Thyroid gland (tissue), 4 donors: ENCODE measurements around the gene PLSCR1. TPM values are rescaled to one million over a fixed set of nuclear protein-coding genes. Genes with fewer than 3 reads are reported as not detected.
"Not testable (repeated sequence)": the region's sequence is repeated elsewhere in the genome, so short reads cannot be mapped to it uniquely, and the experiment has no call there.

Source experiments
- DNase-seq, 2 donors: peaks; one replicate each; pipeline ENCODE4 v3.0.0-alpha.2; 2019
- H3K27ac ChIP-seq, 3 donors: fragments of 200-600 bp; sonication (generic); 1 replicate in 2 of 3; 2 replicates in 1 of 3; pipeline ENCODE4 v1.5.1; 2016 to 2019; ENCODE audit warnings: mild to moderate bottlenecking in 1 of 3, moderate library complexity in 1 of 3
- H3K27me3 ChIP-seq: fragments of 200-600 bp; sonication (generic); one replicate; pipeline ENCODE4 v1.5.1; 2019
- H3K36me3 ChIP-seq, 2 donors: fragments of 200-600 bp; sonication (generic); one replicate each; pipeline ENCODE4 v1.5.1; 2016 to 2019
- H3K4me1 ChIP-seq, 2 donors: fragments of 200-600 bp; sonication (generic); one replicate each; pipeline ENCODE4 v1.5.1; 2017 to 2019
- H3K4me3 ChIP-seq, 3 donors: fragments of 200-600 bp; sonication (generic); replicated peaks in 1 of 3; 1 replicate in 2 of 3; 2 replicates in 1 of 3; pipeline ENCODE4 v1.5.1; 2016; ENCODE audit warnings: mild to moderate bottlenecking in 1 of 3
- H3K9me3 ChIP-seq: fragments of 200-600 bp; sonication (generic); one replicate; pipeline ENCODE4 v1.5.1; 2017
- POLR2A ChIP-seq, 2 donors: fragments of 450-650 bp; IDR thresholded peaks; one replicate each; pipeline ENCODE4 v1.6.1; 2017; ENCODE audit warnings: antibody characterized with exemption in 2 of 2, mild to moderate bottlenecking in 2 of 2, moderate library complexity in 1 of 2
- WGBS, 2 donors: methylation state at CpG; one replicate each; pipeline ENCODE4 v1.1.5; 2017; 5-methylcytosine and 5-hydroxymethylcytosine counted together
- intact Hi-C: fragments of 100-400 bp; cut with DNase I; formaldehyde crosslinking; loops from one replicate; pipeline ENCODE4 v1.15.1; 2023
- total RNA-seq, 4 donors: library from RNA; depleted of rRNA; stranded (reverse); fragments of >200 nt; gene quantifications; one replicate each; pipeline ENCODE4 v1.2.3, GENCODE V29; 2016
- TF ChIP-seq, protein P1 (sequence below), 6 experiments: fragments of 200-600 bp in 3 of 6; fragments of 450-650 bp in 3 of 6; sonication (generic) in 3 of 6; IDR thresholded peaks; one replicate each; pipeline ENCODE4 v1.5.1; 2016 to 2019; ENCODE audit warnings: antibody characterized with exemption in 6 of 6, mild to moderate bottlenecking in 2 of 6, inconsistent platforms in 1 of 6, moderate library complexity in 1 of 6

The PLSCR1 gene
- total RNA-seq, 4 donors from 2014 or later, result 57.6 to 103 (median 77.3) TPM

DNA sequence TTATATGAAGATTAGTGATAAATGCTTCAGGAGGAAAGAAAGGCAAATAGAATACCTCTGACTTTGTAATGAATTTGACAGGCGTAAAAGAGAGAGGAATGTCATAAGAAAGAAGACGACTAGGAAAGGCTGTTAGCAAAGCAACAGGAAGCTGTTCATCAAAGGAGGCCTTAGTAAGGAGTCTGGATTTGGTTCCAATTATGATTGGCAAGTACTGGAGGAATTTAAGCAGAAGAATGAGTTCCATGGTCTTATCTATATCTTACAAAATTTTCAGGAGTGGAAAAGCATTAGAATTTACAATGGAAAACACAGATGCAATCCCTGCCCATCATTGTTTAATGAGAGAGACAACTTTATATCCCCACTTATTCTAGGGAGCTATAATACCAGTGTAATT is 13.8 kb downstream of the PLSCR1 start:
- no peaks in the 10 kb centered on the region for H3K27me3 ChIP-seq
- 77 to 85% methylated on average over 2 of the region's 2 CpGs for WGBS, 2 donors
- H3K4me3 ChIP-seq, result no peak overlapping the region
- no peak for DNase-seq
- no peaks in the 10 kb centered on the region for H3K4me1 ChIP-seq
- H3K27ac ChIP-seq, result no peak overlapping the region
- no peaks in the 10 kb centered on the region for H3K9me3 ChIP-seq
- no peaks in the 10 kb centered on the region for H3K36me3 ChIP-seq
- TF ChIP-seq POLR2A (IDR thresholded peaks at IDR 0.05), result no peak
- TF ChIP-seq, protein P1, sequence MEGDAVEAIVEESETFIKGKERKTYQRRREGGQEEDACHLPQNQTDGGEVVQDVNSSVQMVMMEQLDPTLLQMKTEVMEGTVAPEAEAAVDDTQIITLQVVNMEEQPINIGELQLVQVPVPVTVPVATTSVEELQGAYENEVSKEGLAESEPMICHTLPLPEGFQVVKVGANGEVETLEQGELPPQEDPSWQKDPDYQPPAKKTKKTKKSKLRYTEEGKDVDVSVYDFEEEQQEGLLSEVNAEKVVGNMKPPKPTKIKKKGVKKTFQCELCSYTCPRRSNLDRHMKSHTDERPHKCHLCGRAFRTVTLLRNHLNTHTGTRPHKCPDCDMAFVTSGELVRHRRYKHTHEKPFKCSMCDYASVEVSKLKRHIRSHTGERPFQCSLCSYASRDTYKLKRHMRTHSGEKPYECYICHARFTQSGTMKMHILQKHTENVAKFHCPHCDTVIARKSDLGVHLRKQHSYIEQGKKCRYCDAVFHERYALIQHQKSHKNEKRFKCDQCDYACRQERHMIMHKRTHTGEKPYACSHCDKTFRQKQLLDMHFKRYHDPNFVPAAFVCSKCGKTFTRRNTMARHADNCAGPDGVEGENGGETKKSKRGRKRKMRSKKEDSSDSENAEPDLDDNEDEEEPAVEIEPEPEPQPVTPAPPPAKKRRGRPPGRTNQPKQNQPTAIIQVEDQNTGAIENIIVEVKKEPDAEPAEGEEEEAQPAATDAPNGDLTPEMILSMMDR (IDR thresholded peaks at IDR 0.05), result no peak
- intact Hi-C loops, result no loop called here

DNA sequence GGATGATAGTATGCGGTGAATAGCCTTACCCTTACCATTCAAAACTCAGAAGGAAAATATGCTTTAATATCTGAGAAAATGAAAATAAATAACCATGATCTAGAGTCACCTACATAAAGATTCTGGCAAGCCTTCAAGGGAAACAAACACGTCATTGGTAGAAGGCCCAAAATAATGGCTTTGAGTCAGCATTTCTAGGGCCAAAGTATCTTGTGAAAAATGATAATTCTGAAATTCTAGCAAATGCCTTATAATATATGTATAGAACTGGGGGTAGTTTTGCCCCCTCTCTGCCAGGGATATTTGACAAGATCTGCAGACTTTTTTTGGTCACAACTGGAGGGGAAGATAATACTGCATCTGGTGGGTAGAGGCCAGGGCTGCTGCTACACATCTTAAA is 15.4 kb downstream of the PLSCR1 start:
- intact Hi-C loops, result no loop called here
- no peak overlapping the region for H3K27ac ChIP-seq
- no peaks in the 10 kb centered on the region for H3K9me3 ChIP-seq
- WGBS, 2 donors, result 77 to 90% methylated on average over 2 of the region's 2 CpGs
- no peaks in the 10 kb centered on the region for H3K4me1 ChIP-seq
- no peaks in the 10 kb centered on the region for H3K36me3 ChIP-seq
- H3K4me3 ChIP-seq, result no peak overlapping the region
- H3K27me3 ChIP-seq, result no peaks in the 10 kb centered on the region
- no peak for TF ChIP-seq POLR2A (IDR thresholded peaks at IDR 0.05)
- TF ChIP-seq, protein P1 (IDR thresholded peaks at IDR 0.05), result no peak
- no peak for DNase-seq

DNA sequence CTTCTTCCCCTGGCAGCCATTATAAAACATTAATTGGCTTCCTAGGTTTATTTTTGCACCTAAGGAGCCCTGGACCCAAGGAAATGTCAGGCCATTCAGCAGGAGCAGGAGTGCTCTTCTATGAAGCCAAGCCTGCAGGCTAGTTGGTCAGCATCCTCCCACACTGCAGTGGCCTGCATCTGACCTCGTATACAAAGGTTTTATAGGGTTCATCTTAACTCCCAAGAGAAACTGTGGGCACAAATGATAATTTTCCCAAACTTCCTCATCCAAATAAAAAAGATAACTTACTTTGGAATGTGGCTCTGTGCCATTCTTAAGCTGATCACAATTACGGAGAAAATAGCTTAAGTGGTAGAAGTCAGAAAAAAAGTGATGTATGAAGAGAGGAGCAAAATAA is 19.4 kb downstream of the PLSCR1 start:
- no peak for DNase-seq
- H3K36me3 ChIP-seq, result no peaks in the 10 kb centered on the region

DNA sequence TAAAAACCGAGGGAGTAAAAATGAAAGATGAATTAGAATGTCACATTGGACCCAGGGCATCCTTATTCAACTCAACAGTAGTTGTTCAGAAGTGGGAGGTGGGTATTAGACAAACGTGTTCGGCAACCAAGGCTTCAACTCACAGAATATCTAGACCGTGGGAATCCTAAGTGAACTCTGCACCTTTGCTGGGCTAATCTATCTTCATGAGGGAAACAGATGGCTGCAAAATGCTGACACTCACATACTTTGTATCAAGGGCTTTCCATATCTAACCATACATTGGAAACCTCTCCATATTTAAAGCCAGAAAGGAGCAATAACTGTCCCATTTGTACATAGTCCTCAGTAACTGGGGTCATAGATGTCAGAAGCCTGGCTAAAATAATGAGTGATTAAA is 20.9 kb downstream of the PLSCR1 start:
- H3K27me3 ChIP-seq, result no peaks in the 10 kb centered on the region
- TF ChIP-seq, protein P1 (IDR thresholded peaks at IDR 0.05), result no peak
- no peak for TF ChIP-seq POLR2A (IDR thresholded peaks at IDR 0.05)
- no peaks in the 10 kb centered on the region for H3K4me1 ChIP-seq
- no peaks in the 10 kb centered on the region for H3K9me3 ChIP-seq
- H3K36me3 ChIP-seq, result no peaks in the 10 kb centered on the region
- H3K27ac ChIP-seq, result no peak overlapping the region
- H3K4me3 ChIP-seq, result no peak overlapping the region
- 63 to 68% methylated on average over 4 of the region's 4 CpGs for WGBS, 2 donors
- intact Hi-C loops, result no loop called here
- DNase-seq, result no peak

More for the DNA sequence above, 19.4 kb downstream of the PLSCR1 start:
- Histone ChIP-seq H3K27ac (no peak overlapping the region), H3K27me3 (no peaks in the 10 kb centered on the region), H3K4me3 (no peak overlapping the region), H3K4me1 (no peaks in the 10 kb centered on the region), H3K9me3 (no peaks in the 10 kb centered on the region)
- 76 to 79% methylated on average over 2 of the region's 2 CpGs for WGBS, 2 donors
- TF ChIP-seq, protein P1 (IDR thresholded peaks at IDR 0.05), result no peak
- no peak for TF ChIP-seq POLR2A (IDR thresholded peaks at IDR 0.05)
- intact Hi-C loops, result no loop called here

DNA sequence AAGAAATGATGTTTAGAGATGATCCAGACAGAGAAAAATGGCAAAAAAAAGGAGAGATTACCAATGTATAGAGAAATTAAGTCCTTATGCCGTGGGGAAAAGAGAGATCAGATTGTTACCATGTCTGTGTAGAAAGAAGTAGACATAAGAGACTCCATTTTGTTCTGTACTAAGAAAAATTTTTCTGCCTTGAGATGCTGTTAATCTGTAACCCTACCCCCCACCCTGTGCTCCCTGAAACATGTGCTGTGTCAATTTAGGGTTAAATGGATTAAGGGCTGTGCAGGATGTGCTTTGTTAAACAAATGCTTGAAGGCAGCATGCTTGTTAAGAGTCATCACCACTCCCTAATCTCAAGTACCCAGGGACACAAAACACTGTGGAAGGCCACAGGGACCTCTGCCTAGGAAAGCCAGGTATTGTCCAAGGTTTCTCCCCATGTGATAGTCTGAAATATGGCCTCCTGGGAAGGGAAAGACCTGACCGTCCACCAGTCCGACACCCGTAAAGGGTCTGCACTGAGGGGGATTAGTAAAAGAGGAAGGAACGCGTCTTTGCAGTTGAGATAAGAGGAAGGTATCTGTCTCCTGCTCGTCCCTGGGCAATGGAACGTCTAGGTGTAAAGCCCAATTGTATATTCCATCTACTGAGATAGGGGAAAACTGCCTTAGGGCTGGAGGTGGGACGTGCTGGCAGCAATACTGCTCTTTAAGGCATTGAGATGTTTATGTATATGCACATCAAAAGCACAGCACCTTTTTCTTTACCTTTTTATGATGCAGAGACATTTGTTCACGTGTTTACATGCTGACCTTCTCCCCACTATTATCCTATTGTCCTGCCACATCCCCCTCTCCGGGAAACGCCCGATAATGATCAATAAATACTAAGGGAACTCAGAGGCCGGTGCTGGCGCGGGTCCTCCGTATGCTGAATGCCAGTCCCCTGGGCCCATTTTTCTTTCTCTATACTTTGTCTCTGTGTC is 21.9 kb downstream of the PLSCR1 start:
- intact Hi-C loops, H3K4me1 ChIP-seq, H3K4me3 ChIP-seq, H3K9me3 ChIP-seq, H3K36me3 ChIP-seq, H3K27ac ChIP-seq, H3K27me3 ChIP-seq, DNase-seq: not testable (repeated sequence)
- 78 to 81% methylated on average over 17 of the region's 17 CpGs for WGBS, 2 donors
